Gastrocnemius medialis (tissue), 4 donors: ENCODE measurements around the gene GALNT10. TPM values are rescaled to one million over a fixed set of nuclear protein-coding genes. Genes with fewer than 3 reads are reported as not detected.

Source experiments
- ATAC-seq, 2 donors: fragments of 150-250 bp; one replicate each; pipeline ENCODE4 v1.9.1; 2016
- DNase-seq, 2 donors: peaks; one replicate each; pipeline ENCODE4 v3.0.0-alpha.2; 2019
- H3K27ac ChIP-seq, 4 donors: fragments of 200-600 bp; sonication (generic); 1 replicate in 1 of 4; 2 replicates in 3 of 4; pipeline ENCODE4 v1.5.1; 2016 to 2018; ENCODE audit warnings: mild to moderate bottlenecking in 2 of 4, moderate library complexity in 1 of 4
- H3K27me3 ChIP-seq, 3 donors: fragments of 200-600 bp; sonication (generic) in 2 of 3; 1 replicate in 1 of 3; 2 replicates in 2 of 3; pipeline versions ENCODE4 v1.5.1 to v1.6.0; 2016 to 2019; ENCODE audit warnings: mild to moderate bottlenecking in 1 of 3, moderate library complexity in 1 of 3
- H3K36me3 ChIP-seq, 2 donors: fragments of 200-600 bp; sonication (generic) in 1 of 2; one replicate each; pipeline ENCODE4 v1.5.1; 2017 to 2018
- H3K4me1 ChIP-seq, 2 donors: fragments of 200-600 bp; sonication (generic) in 1 of 2; one replicate each; pipeline ENCODE4 v1.5.1; 2016 to 2017; ENCODE audit warnings: mild to moderate bottlenecking in 2 of 2
- H3K4me3 ChIP-seq, 4 donors: fragments of 200-600 bp; sonication (generic) in 3 of 4; 1 replicate in 1 of 4; 2 replicates in 3 of 4; pipeline ENCODE4 v1.5.1; 2016 to 2019; ENCODE audit warnings: mild to moderate bottlenecking in 2 of 4
- H3K9me3 ChIP-seq, 3 donors: fragments of 200-600 bp; sonication (generic) in 2 of 3; 1 replicate in 1 of 3; 2 replicates in 2 of 3; pipeline ENCODE4 v1.5.1; 2016 to 2019
- CTCF ChIP-seq, 5 experiments: fragments of 450-650 bp in 3 of 5; fragments of 200-600 bp in 2 of 5; sonication (generic) in 2 of 5; IDR thresholded peaks in 4 of 5; conservative IDR thresholded peaks in 1 of 5; 1 replicate in 4 of 5; 2 replicates in 1 of 5; pipeline ENCODE4 v1.5.1; 2016 to 2019; ENCODE audit warnings: antibody characterized with exemption in 5 of 5, mild to moderate bottlenecking in 3 of 5, moderate library complexity in 3 of 5
- POLR2A ChIP-seq, 2 donors: fragments of 450-650 bp; IDR thresholded peaks; one replicate each; pipeline ENCODE4 v1.6.1; 2017; ENCODE audit warnings: antibody characterized with exemption in 2 of 2, mild to moderate bottlenecking in 2 of 2, moderate library complexity in 2 of 2
- in situ Hi-C, 4 donors: fragments of 200-750 bp; cut with MboI; loops; one replicate each; pipeline versions ENCODE4 v1.15.0 to v1.8.0; 2017; ENCODE audit warnings: low sequenced_read_pairs in 4 of 4
- intact Hi-C: fragments of 100-400 bp; cut with DNase I; formaldehyde crosslinking; loops from one replicate; pipeline ENCODE4 v1.15.1; 2023; ENCODE audit warnings: low total_unique reads
- total RNA-seq, 4 donors: library from RNA; depleted of rRNA; stranded (reverse); fragments of >200 nt; gene quantifications; one replicate each; pipeline versions ENCODE4 v1.1.0 to v1.2.3, GENCODE V29; 2016

GALNT10 gene
- total RNA-seq, 4 donors from 2014 or later = 6.1 to 9.9 (median 6.4) TPM

- Histone ChIP-seq H3K4me3 (no peak overlapping the region), H3K27ac (no peak overlapping the region), H3K4me1 (no peaks in the 10 kb centered on the region), H3K36me3 (no peaks in the 10 kb centered on the region), H3K27me3 (no peaks in the 10 kb centered on the region), H3K9me3 (no peaks in the 10 kb centered on the region)
- TF ChIP-seq POLR2A (IDR thresholded peaks at IDR 0.05) (no peak), CTCF (IDR thresholded peaks at IDR 0.05 in 4 of 5, conservative IDR thresholded peaks at IDR 0.05 in 1 of 5) (no peak)
- ATAC-seq (no peak), DNase-seq (no peak)
- intact Hi-C loops = no loop called here
- in situ Hi-C loops = no loop called here
Measured at GRCh38 chr5:154384480-154385235, 194.1 kb downstream of the GALNT10 start.

- no peaks in the 10 kb centered on the region for H3K9me3 ChIP-seq
- no peak overlapping the region for H3K4me3 ChIP-seq
- intact Hi-C loops (no loop called here), in situ Hi-C loops (no loop called here)
- no peak for ATAC-seq
- DNase-seq = no peak
- H3K27ac ChIP-seq = no peak overlapping the region
- no peaks in the 10 kb centered on the region for H3K36me3 ChIP-seq
- TF ChIP-seq CTCF (IDR thresholded peaks at IDR 0.05 in 4 of 5, conservative IDR thresholded peaks at IDR 0.05 in 1 of 5) = no peak
- TF ChIP-seq POLR2A (IDR thresholded peaks at IDR 0.05) = no peak
- no peaks in the 10 kb centered on the region for H3K4me1 ChIP-seq
- no peaks in the 10 kb centered on the region for H3K27me3 ChIP-seq
Measured at GRCh38 chr5:154385236-154385512, 194.6 kb downstream of the GALNT10 start.

GRCh38 chr5:154386952-154387629, 196.6 kb downstream of the GALNT10 start:
- H3K4me1 ChIP-seq = no peaks in the 10 kb centered on the region
- intact Hi-C loops (no loop called here), in situ Hi-C loops (no loop called here)
- no peak for TF ChIP-seq CTCF (IDR thresholded peaks at IDR 0.05 in 4 of 5, conservative IDR thresholded peaks at IDR 0.05 in 1 of 5)
- TF ChIP-seq POLR2A (IDR thresholded peaks at IDR 0.05) = no peak
- H3K9me3 ChIP-seq = no peaks in the 10 kb centered on the region
- no peak overlapping the region for H3K4me3 ChIP-seq
- H3K36me3 ChIP-seq = no peaks in the 10 kb centered on the region
- H3K27me3 ChIP-seq = no peaks in the 10 kb centered on the region
- no peak for DNase-seq
- ATAC-seq = no peak
- H3K27ac ChIP-seq = no peak overlapping the region

GRCh38 chr5:154388842-154389241, 198.3 kb downstream of the GALNT10 start:
- Histone ChIP-seq H3K4me1 (no peaks in the 10 kb centered on the region), H3K27ac (no peak overlapping the region), H3K27me3 (no peaks in the 10 kb centered on the region), H3K9me3 (no peaks in the 10 kb centered on the region), H3K36me3 (no peaks in the 10 kb centered on the region), H3K4me3 (no peak overlapping the region)
- DNase-seq (no peak), ATAC-seq (no peak)
- in situ Hi-C loops (no loop called here), intact Hi-C loops (no loop called here)
- TF ChIP-seq CTCF (IDR thresholded peaks at IDR 0.05 in 4 of 5, conservative IDR thresholded peaks at IDR 0.05 in 1 of 5) (no peak), POLR2A (IDR thresholded peaks at IDR 0.05) (no peak)
